Central memory CD8-positive, alpha-beta T cell (primary cell): ENCODE data around the gene CXorf65.

Experiments used
- ATAC-seq: fragments of 150-1000 bp; cut with Tn5 transposase; replicated peaks from 2 replicates; pipeline ENCODE4 v1.10.0; 2022; ENCODE audit warnings: mild to moderate bottlenecking, moderate FRiP score, moderate number of reproducible peaks; ENCODE audit not compliant: poor library complexity, severe bottlenecking; ENCODE audit errors: extremely low read depth
- DNase-seq, 2 donors: peaks; one replicate each; pipeline ENCODE4 v3.0.0; 2021; ENCODE audit warnings: low spot score in 2 of 2
- H3K27ac Mint-ChIP-seq: one replicate; pipeline ENCODE4 v1.8.0; 2022; ENCODE audit warnings: low read depth, mild to moderate bottlenecking, moderate library complexity, mixed read lengths
- H3K27me3 Mint-ChIP-seq: one replicate; pipeline ENCODE4 v1.8.0; 2022; ENCODE audit warnings: mixed read lengths
- H3K36me3 Mint-ChIP-seq: one replicate; pipeline ENCODE4 v1.8.0; 2022; ENCODE audit warnings: mild to moderate bottlenecking, moderate library complexity, mixed read lengths; ENCODE audit not compliant: insufficient read depth
- H3K4me1 Mint-ChIP-seq: one replicate; pipeline ENCODE4 v1.8.0; 2022; ENCODE audit warnings: mixed read lengths
- H3K4me3 Mint-ChIP-seq: one replicate; pipeline ENCODE4 v1.8.0; 2022; ENCODE audit warnings: mild to moderate bottlenecking, moderate library complexity, mixed read lengths
- H3K9me3 Mint-ChIP-seq: one replicate; pipeline ENCODE4 v1.8.0; 2022; ENCODE audit warnings: mixed read lengths

The CXorf65 gene

DNA sequence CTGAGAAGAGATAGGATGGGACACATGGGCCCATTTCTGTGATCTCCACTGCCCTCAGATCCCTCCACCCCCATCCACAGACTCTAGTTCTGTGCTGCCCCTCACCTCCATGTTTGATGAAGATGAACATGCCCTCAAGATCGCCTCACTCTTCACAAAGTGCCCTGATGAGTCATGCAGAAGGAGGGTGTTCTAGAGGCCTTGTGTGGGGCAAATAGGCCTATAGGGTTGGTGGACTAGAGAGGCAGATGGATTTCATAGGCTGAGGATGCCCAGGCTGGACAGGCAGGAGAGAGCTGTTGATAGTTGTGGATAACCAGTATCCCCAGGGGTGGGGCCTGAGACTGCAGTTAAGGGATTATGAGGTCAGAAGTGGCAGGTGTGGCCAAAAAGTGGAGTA lies at the start of gene CXorf65:
Gene CXorf65 (minus strand): TSS at position 314 of the 400 bp plus-strand sequence. CDS start 184 bp downstream, at position 130.
- Mint-ChIP-seq H3K27ac (peak within 1 kb of the TSS; percentile 91), H3K36me3 (peaks cover 49% of the 10 kb centered on the region), H3K9me3 (no peaks in the 10 kb centered on the region), H3K4me3 (peak within 1 kb of the TSS; percentile 99), H3K4me1 (peaks cover 76% of the 10 kb centered on the region), H3K27me3 (no peaks in the 10 kb centered on the region)
- DNase-seq (no peak), ATAC-seq (no peak)

GRCh38 chrX:71154641-71155040 lies 48.1 kb upstream of the CXorf65 start:
- no peaks in the 10 kb centered on the region for H3K9me3 Mint-ChIP-seq
- no peak for ATAC-seq
- H3K27me3 Mint-ChIP-seq = no peaks in the 10 kb centered on the region
- DNase-seq = no peak
- no peak overlapping the region for H3K27ac Mint-ChIP-seq
- no peak overlapping the region for H3K4me3 Mint-ChIP-seq
- H3K36me3 Mint-ChIP-seq = peaks cover 2% of the 10 kb centered on the region
- peaks cover 17% of the 10 kb centered on the region for H3K4me1 Mint-ChIP-seq

GRCh38 chrX:71154196-71154595 lies 47.7 kb upstream of the CXorf65 start:
- Mint-ChIP-seq H3K4me3 (no peak overlapping the region), H3K27ac (no peak overlapping the region), H3K36me3 (peaks cover 5% of the 10 kb centered on the region)

GRCh38 chrX:71151366-71151765 lies 44.8 kb upstream of the CXorf65 start:
- no peaks in the 10 kb centered on the region for H3K27me3 Mint-ChIP-seq

More at GRCh38 chrX:71154196-71154595, 47.7 kb upstream of the CXorf65 start:
- Mint-ChIP-seq H3K9me3 (no peaks in the 10 kb centered on the region), H3K27me3 (no peaks in the 10 kb centered on the region), H3K4me1 (peaks cover 17% of the 10 kb centered on the region)
- no peak for DNase-seq
- no peak for ATAC-seq

DNA sequence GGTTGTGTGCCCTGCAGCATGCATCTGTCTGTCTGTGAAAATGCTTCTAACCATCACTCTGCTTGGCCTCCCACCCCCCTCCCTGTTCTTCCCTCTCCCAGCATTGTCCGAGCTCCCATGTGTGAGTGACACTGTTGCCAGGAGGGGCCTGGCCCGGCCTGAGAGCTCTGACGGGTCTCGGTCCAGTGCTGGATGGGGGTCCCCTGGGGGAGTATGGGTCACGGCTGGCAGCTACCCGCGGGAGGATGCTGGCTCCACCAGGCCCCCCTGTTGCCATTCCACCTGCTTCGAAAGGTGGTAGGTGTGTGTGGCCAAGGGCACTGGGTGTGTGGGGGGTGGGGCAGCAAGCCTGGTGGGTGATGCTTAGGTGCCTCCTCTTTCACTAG lies 41.7 kb upstream of the CXorf65 start:
- DNase-seq (no peak), ATAC-seq (no peak)
- no peak overlapping the region for H3K27ac Mint-ChIP-seq
- H3K4me3 Mint-ChIP-seq = no peak overlapping the region
- peaks cover 10% of the 10 kb centered on the region for H3K36me3 Mint-ChIP-seq
- H3K4me1 Mint-ChIP-seq = peaks cover 12% of the 10 kb centered on the region
- no peaks in the 10 kb centered on the region for H3K9me3 Mint-ChIP-seq
- no peaks in the 10 kb centered on the region for H3K27me3 Mint-ChIP-seq

More at GRCh38 chrX:71151366-71151765, 44.8 kb upstream of the CXorf65 start:
- Mint-ChIP-seq H3K4me3 (no peak overlapping the region), H3K27ac (no peak overlapping the region), H3K36me3 (peaks cover 5% of the 10 kb centered on the region), H3K9me3 (no peaks in the 10 kb centered on the region), H3K4me1 (peaks cover 17% of the 10 kb centered on the region)
- DNase-seq (no peak), ATAC-seq (no peak)

DNA sequence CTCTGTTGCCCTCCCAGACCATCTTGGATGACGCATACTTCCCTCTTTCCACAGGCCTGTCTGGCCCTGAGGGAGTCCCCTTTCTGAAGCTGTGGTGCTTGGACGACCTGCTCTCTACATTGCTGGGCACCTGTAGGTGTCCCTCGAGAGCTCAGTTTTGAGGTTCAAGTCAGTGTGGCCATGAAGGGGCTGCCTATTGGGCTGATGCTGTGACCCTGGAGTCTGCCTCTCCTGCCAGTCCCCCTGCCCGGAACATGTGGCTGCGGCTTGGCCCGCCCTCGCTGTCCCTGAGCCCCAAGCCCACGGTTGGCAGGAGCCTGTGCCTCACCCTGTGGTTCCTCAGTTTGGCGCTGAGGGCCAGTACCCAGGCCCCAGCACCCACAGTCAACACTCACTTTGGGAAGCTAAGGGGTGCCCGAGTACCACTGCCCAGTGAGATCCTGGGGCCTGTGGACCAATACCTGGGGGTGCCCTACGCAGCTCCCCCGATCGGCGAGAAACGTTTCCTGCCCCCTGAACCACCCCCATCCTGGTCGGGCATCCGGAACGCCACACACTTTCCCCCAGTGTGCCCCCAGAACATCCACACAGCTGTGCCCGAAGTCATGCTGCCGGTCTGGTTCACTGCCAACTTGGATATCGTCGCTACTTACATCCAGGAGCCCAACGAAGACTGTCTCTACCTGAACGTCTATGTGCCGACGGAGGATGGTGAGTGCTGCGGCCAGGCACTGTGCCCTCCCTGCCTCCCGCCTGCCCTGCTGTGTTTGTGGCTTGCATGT lies 41.1 kb upstream of the CXorf65 start:
- ATAC-seq = no peak
- Mint-ChIP-seq H3K36me3 (peaks cover 13% of the 10 kb centered on the region), H3K4me1 (peaks cover 10% of the 10 kb centered on the region), H3K27me3 (no peaks in the 10 kb centered on the region), H3K27ac (no peak overlapping the region), H3K4me3 (no peak overlapping the region), H3K9me3 (no peaks in the 10 kb centered on the region)
- DNase-seq = no peak

DNA sequence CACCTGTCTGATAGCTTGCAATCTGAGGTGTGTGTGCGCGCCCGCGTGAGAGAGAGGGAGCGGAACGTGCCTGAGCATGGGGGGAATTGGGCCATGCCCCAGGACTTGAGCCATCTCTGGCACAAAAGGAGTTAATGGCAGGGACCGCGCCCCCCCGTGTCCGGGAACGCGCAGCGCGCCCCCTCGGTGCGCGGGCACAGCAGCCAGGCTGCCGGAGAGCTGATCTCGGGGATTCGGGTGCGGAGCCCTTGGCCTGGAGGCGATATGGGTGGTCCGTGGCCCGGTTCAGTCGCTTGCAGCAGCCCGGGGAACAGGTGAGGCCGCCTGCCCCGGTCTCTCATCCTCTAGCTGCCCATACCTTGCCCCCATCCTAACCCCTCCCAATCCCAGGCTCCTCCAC lies 38.1 kb upstream of the CXorf65 start, which contains the start of gene NLGN3:
Gene NLGN3 (plus strand): TSS at position 191 of the 400 bp plus-strand sequence. CDS start 2,909 bp downstream, outside the sequence.
- Mint-ChIP-seq H3K9me3 (no peaks in the 10 kb centered on the region), H3K4me1 (peaks cover 7% of the 10 kb centered on the region), H3K36me3 (peaks cover 23% of the 10 kb centered on the region), H3K27me3 (no peaks in the 10 kb centered on the region), H3K4me3 (no peak within 1 kb of the TSS), H3K27ac (peak within 1 kb of the TSS; percentile 25)
- no peak for DNase-seq
- no peak for ATAC-seq

GRCh38 chrX:71143508-71143907 lies 37.0 kb upstream of the CXorf65 start:
- H3K27ac Mint-ChIP-seq = no peak overlapping the region
- no peaks in the 10 kb centered on the region for H3K27me3 Mint-ChIP-seq
- no peak for DNase-seq
- no peaks in the 10 kb centered on the region for H3K9me3 Mint-ChIP-seq
- ATAC-seq = no peak
- H3K4me1 Mint-ChIP-seq = peaks cover 7% of the 10 kb centered on the region
- H3K36me3 Mint-ChIP-seq = peaks cover 27% of the 10 kb centered on the region
- H3K4me3 Mint-ChIP-seq = no peak overlapping the region

- Mint-ChIP-seq H3K27me3 (no peaks in the 10 kb centered on the region), H3K4me3 (no peak overlapping the region), H3K27ac (no peak overlapping the region), H3K4me1 (no peaks in the 10 kb centered on the region), H3K9me3 (no peaks in the 10 kb centered on the region), H3K36me3 (peaks cover 32% of the 10 kb centered on the region)
- DNase-seq (no peak), ATAC-seq (no peak)
These were observed 33.9 kb upstream of the CXorf65 start for GRCh38 chrX:71140440-71140839.

GRCh38 chrX:71131510-71131909 lies 25.0 kb upstream of the CXorf65 start:
- no peak overlapping the region for H3K4me3 Mint-ChIP-seq
- no peak for DNase-seq
- H3K9me3 Mint-ChIP-seq = no peaks in the 10 kb centered on the region
- H3K36me3 Mint-ChIP-seq = peaks cover 49% of the 10 kb centered on the region
- ATAC-seq = no peak
- peaks cover 15% of the 10 kb centered on the region for H3K4me1 Mint-ChIP-seq
- no peaks in the 10 kb centered on the region for H3K27me3 Mint-ChIP-seq
- H3K27ac Mint-ChIP-seq = no peak overlapping the region

DNA sequence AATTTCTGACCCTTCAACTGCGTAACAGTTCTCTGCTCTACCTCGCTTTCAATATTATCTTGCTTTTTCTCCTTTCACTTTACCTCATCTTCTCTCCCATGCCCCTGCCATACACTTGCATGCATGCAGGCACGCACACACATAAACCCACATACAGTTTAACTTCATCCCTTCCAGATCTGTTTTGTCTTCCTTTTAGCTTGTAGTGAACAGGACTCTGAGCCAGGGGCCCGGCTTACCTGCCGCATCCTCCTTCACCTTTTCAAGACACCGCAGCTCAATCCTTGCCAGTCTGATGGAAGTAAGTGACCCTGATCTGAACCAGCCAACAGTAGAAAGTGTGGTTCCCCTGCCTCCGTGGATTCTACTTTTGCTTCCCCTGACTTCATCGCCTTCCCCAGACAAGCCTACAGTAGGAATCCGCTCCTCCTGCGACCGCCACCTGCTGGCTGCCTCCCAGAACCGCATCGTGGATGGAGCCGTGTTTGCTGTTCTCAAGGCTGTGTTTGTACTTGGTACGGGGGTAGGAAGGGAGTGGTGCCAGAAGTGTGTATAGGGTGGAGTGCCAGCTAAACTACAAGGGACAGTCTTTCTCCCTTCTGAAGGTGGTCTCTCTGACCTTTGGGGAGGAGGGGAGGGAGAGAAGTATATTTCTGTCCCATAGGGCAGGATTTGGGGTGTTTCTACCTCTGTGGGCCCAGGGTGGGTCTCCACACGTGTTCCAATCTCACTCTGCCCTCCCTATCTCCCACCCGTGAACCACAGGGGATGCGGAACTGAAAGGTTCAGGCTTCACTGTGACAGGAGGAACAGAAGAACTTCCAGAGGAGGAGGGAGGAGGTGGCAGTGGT lies 22.6 kb upstream of the CXorf65 start:
- Mint-ChIP-seq H3K9me3 (no peaks in the 10 kb centered on the region), H3K4me1 (peaks cover 19% of the 10 kb centered on the region), H3K27ac (peak overlapping the region; percentile 86), H3K27me3 (no peaks in the 10 kb centered on the region), H3K36me3 (peaks cover 43% of the 10 kb centered on the region), H3K4me3 (no peak overlapping the region)
- DNase-seq (peak; percentile 61 to 72), ATAC-seq (peak; percentile 94)

DNA sequence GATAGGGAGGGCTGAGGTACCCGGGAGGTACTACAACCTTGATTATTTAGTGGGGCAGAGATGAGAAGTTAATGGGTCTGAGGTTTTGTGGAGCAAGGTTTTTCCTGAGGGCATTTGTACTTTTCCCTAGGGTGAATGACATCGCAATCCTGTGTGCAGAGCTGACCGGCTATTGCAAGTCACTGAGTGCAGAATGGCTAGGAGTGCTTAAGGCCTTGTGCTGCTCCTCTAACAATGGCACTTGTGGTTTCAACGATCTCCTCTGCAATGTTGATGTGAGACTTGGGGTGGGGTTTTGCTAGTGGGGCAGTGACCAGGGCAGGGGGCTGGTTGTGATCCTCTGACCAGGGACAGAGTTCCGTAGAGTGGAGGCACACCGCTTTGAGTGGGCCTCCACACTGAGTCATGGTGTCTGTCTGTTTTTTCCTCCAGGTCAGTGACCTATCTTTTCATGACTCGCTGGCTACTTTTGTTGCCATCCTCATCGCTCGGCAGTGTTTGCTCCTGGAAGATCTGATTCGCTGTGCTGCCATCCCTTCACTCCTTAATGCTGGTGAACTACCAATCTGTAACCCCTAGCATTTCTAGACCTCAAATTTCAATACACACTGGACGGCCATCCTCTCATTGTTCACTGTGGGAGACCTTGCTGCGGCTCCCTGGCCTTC lies 21.8 kb upstream of the CXorf65 start:
- Mint-ChIP-seq H3K27ac (peak overlapping the region; percentile 30), H3K27me3 (no peaks in the 10 kb centered on the region), H3K36me3 (peaks cover 48% of the 10 kb centered on the region), H3K4me3 (no peak overlapping the region), H3K4me1 (peaks cover 21% of the 10 kb centered on the region), H3K9me3 (no peaks in the 10 kb centered on the region)
- ATAC-seq (no peak), DNase-seq (no peak)
